PC-3 (cell line): Measurements from ENCODE around the gene AKNA. TPM values are rescaled to one million over a fixed set of nuclear protein-coding genes. Genes with fewer than 3 reads are reported as not detected.
A peak's percentile ranks its signal among the peaks of the same experiment; 100 is the strongest.

Experiments
- ATAC-seq: fragments of 200-7000 bp; cut with Tn5 transposase; 2 replicates; pipeline ENCODE4 v1.9.1; 2020; ENCODE audit warnings: mild to moderate bottlenecking, moderate library complexity
- BruUV-seq: library from RNA; stranded (reverse); fragments of 400-500 nt; replicated peaks from 2 replicates; lab custom pipeline; 2021; lab: Mats Ljungman, UMichigan
- CTCF ChIA-PET: fragments of 300-600 bp; sonication (Branson Sonifier 250); formaldehyde crosslinking; loops from one replicate; lab custom pipeline; 2022; ENCODE audit warnings: antibody characterized with exemption; lab: Charles Lee
- POLR2A ChIA-PET: fragments of 300-600 bp; sonication (Branson Sonifier 250); formaldehyde crosslinking; loops from one replicate; lab custom pipeline; 2022; ENCODE audit warnings: antibody characterized with exemption; ENCODE audit not compliant: unreplicated experiment; lab: Charles Lee
- DNase-seq: peaks from one replicate; pipeline ENCODE4 v3.0.0-alpha.2; 2015
- H2AFZ ChIP-seq: fragments of 300-600 bp; sonication (generic); 2 replicates; pipeline ENCODE4 v1.6.0; 2016; ENCODE audit warnings: antibody characterized with exemption, low read length
- H3F3A ChIP-seq: fragments of 300-600 bp; sonication (generic); one replicate; pipeline ENCODE4 v1.6.0; 2017; ENCODE audit warnings: antibody characterized with exemption, low read length, control low read depth, mild to moderate bottlenecking; ENCODE audit not compliant: unreplicated experiment
- H3K27ac ChIP-seq: fragments of 300-600 bp; sonication (generic); 2 replicates; pipeline ENCODE4 v1.5.1; 2016; ENCODE audit warnings: mild to moderate bottlenecking, low read length
- H3K27me3 ChIP-seq: fragments of 300-600 bp; sonication (generic); 2 replicates; pipeline ENCODE4 v1.6.1; 2016; ENCODE audit warnings: low read length, mixed read lengths
- H3K36me3 ChIP-seq: fragments of 300-600 bp; sonication (generic); 2 replicates; pipeline ENCODE4 v1.6.1; 2016; ENCODE audit warnings: low read depth, mixed run types, low read length, mixed read lengths
- H3K4me1 ChIP-seq: fragments of 300-600 bp; sonication (generic); 2 replicates; pipeline ENCODE4 v1.5.1; 2016; ENCODE audit warnings: low read length; ENCODE audit not compliant: insufficient read depth
- H3K4me2 ChIP-seq: fragments of 300-600 bp; sonication (generic); 2 replicates; pipeline ENCODE4 v1.6.0; 2016; ENCODE audit warnings: low read length
- H3K4me3 ChIP-seq: fragments of 300-600 bp; sonication (generic); 2 replicates; pipeline ENCODE4 v1.5.1; 2016; ENCODE audit warnings: mild to moderate bottlenecking, low read length, mixed read lengths
- H3K79me2 ChIP-seq: fragments of 300-600 bp; sonication (generic); 2 replicates; pipeline ENCODE4 v1.6.1; 2017; ENCODE audit warnings: low read length, mixed read lengths
- H3K9ac ChIP-seq: fragments of 300-600 bp; sonication (generic); 2 replicates; pipeline ENCODE4 v1.6.0; 2016; ENCODE audit warnings: mild to moderate bottlenecking, low read length
- H3K9me2 ChIP-seq: fragments of 300-600 bp; sonication (generic); replicated peaks from 2 replicates; pipeline ENCODE4 v1.6.1; 2016; ENCODE audit warnings: mixed run types, low read length, mixed read lengths
- H3K9me3 ChIP-seq: fragments of 300-600 bp; sonication (generic); 2 replicates; pipeline ENCODE4 v1.6.1; 2016; ENCODE audit warnings: low read length, mixed read lengths
- H4K20me1 ChIP-seq: fragments of 300-600 bp; sonication (generic); 2 replicates; pipeline ENCODE4 v1.6.1; 2016; ENCODE audit warnings: low read length, mixed read lengths
- CTCF ChIP-seq: fragments of 300-600 bp; sonication (generic); conservative IDR thresholded peaks from 2 replicates; pipeline ENCODE4 v1.5.1; 2017; ENCODE audit warnings: antibody characterized with exemption, low read depth, mild to moderate bottlenecking, low read length
- EZH2 ChIP-seq: fragments of 300-600 bp; sonication (generic); IDR thresholded peaks from one replicate; pipeline ENCODE4 v1.6.1; 2017; ENCODE audit warnings: antibody characterized with exemption, mild to moderate bottlenecking, low read length; ENCODE audit not compliant: unreplicated experiment
- EZH2phosphoT487 ChIP-seq: fragments of 300-600 bp; sonication (generic); IDR thresholded peaks from 2 replicates; pipeline ENCODE4 v1.6.1; 2018; ENCODE audit warnings: mild to moderate bottlenecking, antibody characterized with exemption, low read length, borderline replicate concordance
- intact Hi-C: fragments of 100-400 bp; cut with micrococcal nuclease; formaldehyde crosslinking; loops from 2 replicates; pipeline ENCODE4 v1.9.0; 2023
- total RNA-seq: library from RNA; depleted of rRNA; stranded (reverse); fragments of >200 nt; gene quantifications from 2 replicates; pipeline ENCODE4 v1.2.3, GENCODE V29; 2014

AKNA gene
- total RNA-seq, 1 experiment from 2014 or later, result 9.1 TPM

- Histone ChIP-seq H3K9me3 (no peaks in the 10 kb centered on the region), H3K9me2 (no peaks in the 10 kb centered on the region), H3K36me3 (no peaks in the 10 kb centered on the region), H3K79me2 (peaks cover 10% of the 10 kb centered on the region; the same call in 1 of the 2 replicates), H3K27ac (no peak overlapping the region), H3K4me3 (peak overlapping the region; percentile 85; the same call in 1 of the 2 replicates), H2AFZ (no peak overlapping the region), H3K27me3 (no peaks in the 10 kb centered on the region), H3K4me1 (peaks cover 16% of the 10 kb centered on the region), H3F3A (no peaks in the 10 kb centered on the region), H3K9ac (no peak overlapping the region), H3K4me2 (peak overlapping the region; percentile 95), H4K20me1 (no peaks in the 10 kb centered on the region)
- no TSS peak for BruUV-seq
- ChIA-PET CTCF (no interaction called here), POLR2A (no interaction called here)
- DNase-seq (no peak), ATAC-seq (no peak)
- intact Hi-C loops, result no loop called here
- no peak for TF ChIP-seq EZH2
- no peak for TF ChIP-seq CTCF
- TF ChIP-seq EZH2phosphoT487, result no peak
Measured at GRCh38 chr9:114396558-114397218, 8.9 kb upstream of the AKNA start.

- intact Hi-C loops, result no loop called here
Measured at GRCh38 chr9:114395768-114396167, 8.0 kb upstream of the AKNA start.

More at GRCh38 chr9:114395768-114396167, 8.0 kb upstream of the AKNA start:
- DNase-seq (no peak), ATAC-seq (no peak)
- Histone ChIP-seq H3K36me3 (no peaks in the 10 kb centered on the region), H3K9me3 (no peaks in the 10 kb centered on the region), H3K4me3 (no peak overlapping the region), H4K20me1 (no peaks in the 10 kb centered on the region), H3K4me1 (peaks cover 16% of the 10 kb centered on the region), H3K9ac (no peak overlapping the region), H3K27ac (no peak overlapping the region), H3K9me2 (no peaks in the 10 kb centered on the region), H3K4me2 (no peak overlapping the region), H3F3A (no peaks in the 10 kb centered on the region), H3K79me2 (peaks cover 10% of the 10 kb centered on the region; the same call in 1 of the 2 replicates), H2AFZ (no peak overlapping the region), H3K27me3 (no peaks in the 10 kb centered on the region)
- no TSS peak for BruUV-seq
- CTCF ChIA-PET, result no interaction called here
- TF ChIP-seq EZH2phosphoT487, result no peak
- TF ChIP-seq EZH2, result no peak
- TF ChIP-seq CTCF, result no peak
- POLR2A ChIA-PET, result no interaction called here
